Frontal cortex (tissue), 4 donors: Measurements from ENCODE around the gene DIAPH3. TPM values are rescaled to one million over a fixed set of nuclear protein-coding genes. Genes with fewer than 3 reads are reported as not detected.

ENCODE experiments used
- DNase-seq, 2 donors: peaks; one replicate each; pipeline ENCODE4 v3.0.0; 2012; ENCODE audit warnings: low spot score in 2 of 2
- FAIRE-seq: peaks from 2 replicates; lab custom pipeline; 2012; peaks lifted over from hg19 to GRCh38; lab: Jason Lieb, UNC
- total RNA-seq: library from RNA; depleted of rRNA; stranded (reverse); fragments of >200 nt; gene quantifications from one replicate; pipeline ENCODE4 v1.2.3, GENCODE V29; 2014
- donor health status: control.
- donor health status: control.
- donor health status: control.

Gene DIAPH3
- total RNA-seq, 1 donor from 2014 or later: 5.3 TPM

DNA sequence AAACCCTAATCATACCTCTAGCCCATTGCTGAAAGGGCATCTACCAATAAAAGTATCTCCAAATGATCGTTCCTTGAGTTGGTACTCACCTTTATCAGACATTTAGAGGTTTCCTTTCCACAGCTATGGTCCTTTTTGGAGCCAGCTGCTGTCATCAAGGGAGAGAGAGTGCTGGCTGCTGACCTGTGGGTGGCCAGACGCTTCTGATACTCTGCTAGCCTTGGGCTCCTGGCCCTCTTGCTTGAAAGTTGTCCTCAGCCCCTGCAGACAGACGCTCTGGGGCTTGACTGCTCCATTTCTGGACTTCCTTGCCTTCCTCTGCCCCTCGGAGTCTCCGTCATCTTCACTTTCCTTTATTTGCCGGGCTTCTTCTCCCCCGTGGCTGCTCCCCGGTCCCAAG is 499.1 kb downstream of the DIAPH3 start:
- FAIRE-seq: no peak
- no peak for DNase-seq

DNA sequence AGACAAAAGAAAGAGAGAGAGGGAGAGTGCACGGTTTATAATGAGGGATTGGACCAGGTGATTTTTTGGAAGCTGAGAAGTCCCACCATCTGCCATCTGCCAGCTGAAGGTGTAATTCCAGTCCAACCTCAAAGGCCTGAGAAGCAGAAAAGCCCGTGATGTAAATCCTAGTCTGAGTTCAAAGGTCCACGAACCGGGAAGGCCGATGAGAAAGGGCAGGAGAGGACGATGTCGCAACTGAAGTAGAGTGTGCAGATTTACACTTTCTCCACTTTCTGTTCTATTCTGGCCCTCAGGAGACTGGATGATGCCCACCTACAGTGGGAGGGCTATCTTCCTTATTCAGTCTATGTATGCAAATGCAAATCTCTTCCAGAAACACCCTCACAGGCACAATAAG is 500.0 kb downstream of the DIAPH3 start:
- DNase-seq: no peak
- FAIRE-seq: no peak

DNA sequence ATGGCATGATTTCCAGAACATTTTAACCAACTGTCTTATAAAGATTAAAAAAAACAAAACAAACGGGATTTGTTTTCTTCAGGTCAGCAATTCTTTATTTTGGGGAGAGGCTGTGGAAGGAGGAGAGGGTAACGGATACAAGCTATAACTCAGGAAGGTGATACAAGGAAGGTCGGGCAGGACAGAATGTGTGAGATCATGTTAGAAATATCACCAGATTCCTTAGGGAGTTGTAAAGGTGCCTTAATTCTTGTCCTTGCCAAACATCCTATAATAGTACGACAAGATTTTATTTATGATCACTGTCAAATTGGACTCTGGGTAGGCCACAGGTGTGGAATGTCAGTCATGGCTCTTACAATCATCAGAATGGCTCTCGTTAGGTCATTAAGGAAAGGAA is 503.1 kb downstream of the DIAPH3 start:
- FAIRE-seq (no peak), DNase-seq (no peak)

DNA sequence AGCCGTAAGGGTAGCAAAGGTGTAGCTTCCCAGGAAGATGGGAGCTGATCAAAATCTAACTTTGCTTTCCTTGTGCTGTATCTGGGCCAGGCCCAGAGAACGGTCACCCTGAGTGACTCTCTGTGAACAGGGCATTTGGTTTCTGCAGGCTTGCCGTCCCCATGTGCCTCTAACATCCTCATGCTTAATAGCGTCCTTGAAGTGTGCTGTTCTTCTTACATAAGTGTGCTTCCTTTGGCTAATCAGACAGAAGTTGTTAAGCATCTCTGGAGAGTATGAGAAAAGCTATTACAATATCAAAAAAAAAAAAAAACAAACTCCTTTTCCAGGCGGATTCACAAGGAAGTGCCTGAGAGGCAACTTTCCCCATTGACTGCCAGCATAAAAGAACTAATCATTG is 503.7 kb downstream of the DIAPH3 start:
- FAIRE-seq: no peak
- no peak for DNase-seq

DNA sequence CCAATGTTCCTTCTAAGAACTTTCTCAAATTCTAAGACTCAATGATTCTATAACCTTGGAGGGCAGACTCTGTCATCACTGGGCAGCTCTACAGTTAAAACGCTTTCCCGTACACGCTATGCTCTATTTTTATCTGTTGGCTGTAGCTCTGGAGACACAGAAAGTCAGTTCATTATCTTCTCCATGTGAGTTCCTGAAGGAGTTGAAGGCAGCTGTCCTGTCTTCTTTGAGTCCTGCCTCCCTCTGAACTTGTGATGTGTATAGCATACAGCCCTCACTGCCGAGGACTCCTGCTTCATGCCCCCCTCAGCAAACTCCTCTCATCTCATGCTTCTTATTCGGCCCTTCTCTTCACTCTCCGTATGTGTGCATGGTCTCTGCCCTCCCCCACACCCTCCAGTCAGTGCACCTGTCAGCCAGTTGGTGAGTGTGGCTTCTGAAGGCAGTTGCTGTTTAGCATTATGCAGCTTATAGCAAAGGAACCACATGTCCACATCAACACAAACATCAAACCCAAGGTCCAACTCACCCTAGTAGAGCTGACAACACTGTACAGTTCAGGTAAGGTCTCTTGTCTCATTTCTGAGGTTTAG is 504.9 kb downstream of the DIAPH3 start:
- FAIRE-seq: no peak
- no peak for DNase-seq

DNA sequence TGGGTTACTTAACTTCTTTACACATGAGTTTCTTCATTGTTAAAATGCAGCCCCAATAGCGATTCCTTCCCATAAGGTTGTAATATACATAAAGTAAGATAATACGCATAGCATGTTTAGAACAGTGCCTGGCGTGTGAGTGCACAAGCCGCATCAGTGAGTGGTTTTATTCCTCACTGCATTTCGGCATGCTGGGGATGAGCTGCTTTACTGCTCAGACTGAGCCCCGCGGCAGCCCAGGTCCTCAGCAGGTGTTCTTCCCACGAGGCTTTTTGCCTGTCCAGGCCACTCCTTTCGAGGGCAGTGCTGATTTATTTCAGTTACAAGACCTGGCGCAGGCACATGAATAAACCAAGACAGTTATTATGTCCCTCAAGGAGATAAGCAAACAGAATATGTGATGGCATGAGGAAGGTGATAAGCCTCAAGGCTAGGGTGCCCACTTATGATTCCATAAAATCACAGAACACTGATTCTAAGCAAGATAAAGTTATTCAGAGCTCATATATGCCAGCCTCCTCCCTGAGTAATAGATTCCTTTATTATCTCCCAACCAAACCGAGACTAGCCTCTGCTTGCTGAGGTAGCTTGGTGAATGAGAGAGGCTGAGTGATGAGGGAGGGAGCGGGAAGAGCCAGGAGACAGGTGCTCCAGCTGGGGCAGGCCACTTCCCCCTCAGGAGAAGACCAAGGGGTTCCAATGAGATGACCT is 505.5 kb downstream of the DIAPH3 start:
- no peak for FAIRE-seq
- DNase-seq: no peak

DNA sequence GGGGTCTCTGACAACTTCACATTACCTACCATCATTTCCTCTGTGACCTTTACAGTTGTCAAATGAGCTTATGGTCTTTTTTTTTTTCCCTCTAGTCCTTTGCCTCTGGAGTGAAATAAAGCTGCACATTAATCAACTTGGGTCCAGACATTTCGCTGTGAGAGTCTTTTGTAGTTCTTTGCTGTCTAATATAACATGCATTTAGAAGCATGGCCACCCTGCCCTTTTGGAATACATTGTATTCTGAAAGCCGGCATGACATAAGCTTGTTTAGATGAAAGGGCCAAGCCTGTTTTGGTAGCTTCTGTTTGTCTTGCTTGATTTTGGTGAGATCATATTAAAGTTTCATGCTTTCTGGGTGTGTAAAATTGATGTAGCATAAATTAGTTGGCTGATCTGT is 509.8 kb downstream of the DIAPH3 start:
- FAIRE-seq: no peak

DNA sequence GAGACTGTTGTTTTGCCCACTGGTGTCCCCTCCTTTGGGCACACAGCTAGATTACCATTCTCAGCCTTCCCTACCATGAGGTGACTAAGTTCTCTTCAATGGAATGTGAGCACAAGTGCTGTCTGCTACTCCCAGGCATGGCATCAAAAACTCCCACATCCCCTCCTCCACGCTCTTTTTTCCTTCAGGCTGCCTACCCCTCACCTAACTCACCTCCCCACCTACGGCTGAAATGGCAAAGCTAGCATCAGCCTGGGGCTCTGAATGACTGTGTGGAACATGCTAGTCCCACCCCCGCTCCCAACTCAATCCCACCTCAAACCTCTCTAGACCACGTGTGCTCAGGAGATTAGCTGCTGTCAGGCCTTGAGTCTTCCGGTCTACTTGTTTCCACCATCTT is 512.2 kb downstream of the DIAPH3 start:
- no peak for DNase-seq
- FAIRE-seq: no peak

More for the DNA sequence above, 509.8 kb downstream of the DIAPH3 start:
- DNase-seq: no peak

DNA sequence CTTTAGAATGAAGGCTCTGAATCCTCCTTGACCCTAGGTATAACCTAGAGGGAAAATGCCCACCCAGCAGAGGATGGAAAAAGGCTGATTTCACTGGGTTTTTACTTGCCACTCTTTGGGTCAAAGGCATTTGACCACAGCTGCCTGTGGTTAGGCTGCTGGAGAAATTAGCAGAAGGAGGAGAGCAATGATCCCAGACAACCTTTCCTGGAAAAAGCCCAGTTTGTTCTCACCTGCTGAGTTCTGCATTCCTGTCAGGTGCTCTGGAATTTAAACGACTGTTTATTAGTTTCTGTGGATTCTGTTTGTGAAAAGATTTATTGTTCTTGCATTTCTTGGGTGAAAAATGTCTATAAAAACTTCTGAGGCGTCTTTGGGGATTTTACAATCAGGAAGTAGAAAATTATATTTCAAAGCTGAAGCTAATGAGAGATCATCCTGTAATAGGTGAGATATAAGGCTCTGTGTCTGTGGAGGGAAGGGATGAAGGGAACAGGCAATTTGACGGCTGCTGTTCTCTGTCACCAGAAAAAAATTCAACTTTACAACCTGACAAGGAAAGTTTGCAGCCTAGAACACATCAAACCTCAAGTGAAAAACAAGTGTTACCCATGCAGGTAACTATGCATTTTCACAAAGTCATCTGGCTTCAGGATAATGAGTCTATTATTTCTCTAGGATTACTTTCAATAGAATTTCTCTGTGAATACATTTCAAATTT is 519.7 kb downstream of the DIAPH3 start:
- no peak for DNase-seq

DNA sequence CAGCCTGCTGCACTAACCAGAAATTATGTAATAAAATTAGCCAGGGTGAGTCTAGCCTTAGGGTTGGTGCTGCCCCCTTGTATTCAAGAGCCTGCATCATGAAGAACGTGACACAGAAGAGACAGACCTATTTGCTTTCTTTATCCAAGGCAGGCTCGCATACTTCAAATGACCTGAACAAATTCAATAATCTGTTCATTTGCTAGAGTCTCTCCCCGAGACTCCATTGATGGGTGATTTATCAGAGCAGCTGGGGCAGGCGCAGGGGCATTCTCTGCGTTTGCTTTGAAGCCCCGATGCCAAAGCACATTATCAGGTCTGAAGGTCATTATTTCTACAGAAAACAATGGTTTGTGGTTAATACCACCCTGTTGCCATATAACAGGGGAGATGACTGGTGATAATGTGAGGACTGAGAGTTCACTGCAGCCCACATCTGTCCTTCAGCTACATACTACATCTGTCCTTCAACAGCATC is 520.3 kb downstream of the DIAPH3 start:
- DNase-seq (no peak), FAIRE-seq (no peak)

More for the DNA sequence above, 519.7 kb downstream of the DIAPH3 start:
- no peak for FAIRE-seq

DNA sequence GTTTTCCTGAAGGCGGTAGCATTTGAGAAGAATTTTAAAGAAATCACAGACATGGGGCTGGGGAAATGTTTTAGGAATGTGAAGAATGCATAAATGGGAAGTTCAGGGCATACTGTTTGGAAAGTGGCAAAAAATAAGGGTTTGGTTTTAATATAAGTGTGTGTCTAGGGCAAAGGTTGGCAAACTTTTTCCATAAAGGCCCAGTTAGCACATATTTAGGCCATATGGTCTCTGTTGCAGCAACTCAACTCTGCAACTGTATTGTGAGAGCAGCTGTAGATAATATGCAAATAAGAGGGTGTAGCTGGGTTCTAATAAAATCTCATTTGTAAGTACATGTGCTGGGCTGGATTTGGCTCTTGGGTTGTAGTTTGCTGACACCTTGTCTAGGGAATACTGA is 521.9 kb downstream of the DIAPH3 start:
- no peak for DNase-seq
- FAIRE-seq: no peak

DNA sequence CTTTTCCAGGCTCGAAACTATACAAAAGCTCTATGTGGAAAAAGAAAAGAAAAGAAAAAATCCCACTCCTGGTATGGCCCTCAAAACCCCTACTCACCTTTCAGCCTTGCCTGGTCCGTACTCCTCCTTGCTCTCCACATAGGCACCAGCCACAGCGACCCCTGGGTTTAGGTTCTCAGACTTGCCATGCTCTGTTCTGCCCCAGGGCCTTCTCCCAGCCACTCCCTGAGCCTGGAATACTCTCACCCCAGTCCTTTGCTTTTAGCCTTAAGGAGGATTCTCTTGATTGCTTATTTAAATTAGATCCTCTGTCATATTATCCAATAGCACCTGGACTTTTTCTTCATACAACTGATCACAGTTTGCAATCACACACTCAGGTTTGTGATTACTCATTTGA is 522.5 kb downstream of the DIAPH3 start:
- DNase-seq: no peak
- FAIRE-seq: no peak

DNA sequence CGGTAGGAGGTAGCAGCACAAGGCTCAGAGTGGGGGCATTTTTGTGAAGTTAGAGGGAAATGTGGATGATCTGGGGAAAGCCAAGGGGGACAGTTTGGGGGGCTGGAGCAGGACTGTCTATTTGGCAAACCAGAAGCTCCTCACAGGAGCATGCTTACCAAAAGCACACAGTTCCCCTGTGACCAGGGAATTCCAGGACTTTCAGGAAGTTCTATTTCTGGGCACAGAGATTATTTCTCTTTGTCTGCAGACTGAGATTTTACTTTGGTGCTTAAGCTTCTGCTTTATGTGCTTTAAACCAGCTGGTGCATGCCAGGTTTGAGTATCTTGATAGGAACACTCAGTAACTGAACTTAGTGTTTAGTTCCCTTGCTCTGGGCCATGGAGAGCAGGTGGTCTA is 525.3 kb downstream of the DIAPH3 start:
- no peak for FAIRE-seq

DNA sequence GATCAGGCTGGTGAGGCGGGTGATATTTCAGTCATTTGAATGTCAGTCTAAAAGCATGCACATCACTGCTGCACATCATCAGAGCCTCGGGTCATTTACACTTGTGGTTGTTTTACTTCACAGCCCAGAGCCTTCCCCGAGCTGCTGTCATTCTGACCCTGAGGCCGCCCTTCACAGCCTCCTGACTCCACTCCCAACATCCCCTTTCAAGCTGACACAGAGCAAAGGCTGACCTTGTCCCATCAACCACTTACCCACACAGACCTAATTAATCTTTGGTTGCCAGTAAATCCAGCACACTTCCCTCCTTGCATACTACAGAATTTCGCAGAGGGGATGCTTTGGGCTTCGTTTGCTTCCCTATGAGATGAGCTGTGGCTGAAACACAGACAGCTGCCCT is 528.1 kb downstream of the DIAPH3 start:
- FAIRE-seq: no peak
- no peak for DNase-seq

More for the DNA sequence above, 525.3 kb downstream of the DIAPH3 start:
- no peak for DNase-seq

DNA sequence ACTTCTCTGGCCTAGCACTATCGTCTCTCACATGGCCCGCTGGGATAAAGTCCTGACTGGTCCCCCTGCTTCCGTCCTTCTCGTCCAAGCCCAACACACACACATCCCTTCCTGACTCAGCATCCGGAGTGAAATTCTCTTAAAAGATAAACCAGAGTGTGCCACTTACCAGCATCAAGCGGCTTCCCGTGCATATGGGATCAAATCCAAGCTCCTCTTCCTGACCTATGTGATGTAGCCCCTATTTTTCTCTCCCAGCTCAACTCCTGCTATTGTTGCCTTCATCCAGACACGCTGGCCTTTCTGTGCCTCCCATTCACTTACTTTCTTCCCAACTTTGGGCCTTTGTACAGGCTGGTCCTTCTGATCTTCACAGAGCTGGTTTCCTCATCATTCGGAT is 530.4 kb downstream of the DIAPH3 start:
- DNase-seq (no peak), FAIRE-seq (no peak)

DNA sequence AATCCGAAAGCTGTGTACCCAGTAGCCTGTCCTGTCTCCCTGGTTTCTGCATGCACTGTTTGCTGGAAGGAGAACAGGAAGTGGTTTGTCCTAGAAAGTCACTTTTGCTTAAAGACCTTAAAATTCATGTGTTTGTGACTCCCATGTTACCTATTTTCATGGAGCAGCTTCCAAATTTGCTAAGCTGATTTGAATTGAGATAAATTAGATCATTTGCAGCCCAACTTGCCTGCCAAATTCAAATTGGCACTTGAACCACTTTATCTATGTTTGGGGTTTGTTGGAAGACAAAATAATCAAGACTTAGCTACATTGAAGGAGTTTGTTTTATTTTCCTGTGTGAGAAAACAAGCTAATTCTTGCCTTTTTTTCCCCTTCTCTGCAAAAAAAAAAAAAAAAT is 532.5 kb downstream of the DIAPH3 start:
- DNase-seq: no peak

DNA sequence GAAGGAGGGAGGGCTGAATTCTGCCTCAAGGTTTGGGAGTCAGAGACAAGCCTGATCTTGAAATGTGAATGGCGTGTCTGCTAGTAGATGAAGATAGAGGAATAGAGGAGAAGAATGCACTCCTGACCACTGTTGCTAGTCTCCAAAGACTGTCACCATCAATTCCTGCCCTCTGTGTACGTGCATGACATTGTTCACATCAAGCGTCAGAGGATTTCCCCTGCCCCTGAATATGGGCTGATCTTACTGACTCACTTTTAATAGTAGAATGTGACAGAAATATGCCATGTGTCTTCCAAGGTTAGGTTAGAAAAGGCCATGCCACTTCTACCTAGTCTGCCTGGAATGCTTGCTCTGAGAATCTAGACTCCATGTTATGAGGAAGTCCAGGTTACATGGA is 538.6 kb downstream of the DIAPH3 start:
- FAIRE-seq: no peak
- no peak for DNase-seq

More for the DNA sequence above, 532.5 kb downstream of the DIAPH3 start:
- FAIRE-seq: no peak

DNA sequence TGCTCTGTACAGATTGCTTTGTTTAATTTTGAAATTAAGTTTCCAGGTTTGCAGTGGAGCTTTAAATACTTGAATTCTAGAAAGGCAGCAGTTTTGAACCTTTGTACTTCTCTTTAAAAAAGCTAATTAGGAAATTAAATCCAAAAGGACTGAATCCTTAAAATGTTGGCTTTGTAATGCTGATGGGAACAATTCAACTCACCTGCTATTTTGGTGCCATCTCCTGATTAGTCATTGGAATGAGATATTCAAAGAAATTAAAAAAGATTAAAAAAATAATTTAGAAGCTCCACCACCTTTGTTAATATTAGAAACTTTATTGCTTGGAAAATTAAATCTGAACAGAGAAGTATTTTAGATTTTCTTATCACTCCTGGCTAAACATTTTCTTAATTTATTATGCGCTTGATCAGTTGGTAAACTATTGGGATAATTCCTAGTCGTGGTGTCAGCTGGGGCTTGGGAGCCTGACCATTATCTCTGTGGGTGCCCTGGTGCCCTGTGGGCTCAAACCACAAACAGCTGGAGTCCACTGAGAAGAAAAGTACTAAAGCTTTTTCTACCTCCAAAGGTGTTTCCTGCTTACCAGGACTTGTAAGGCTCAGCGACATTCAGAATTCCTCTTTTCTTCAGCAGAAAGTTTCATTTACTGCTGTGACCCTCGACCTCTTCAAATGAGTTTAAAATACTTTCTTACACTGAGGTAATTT is 540.4 kb downstream of the DIAPH3 start:
- FAIRE-seq (no peak), DNase-seq (no peak)

DNA sequence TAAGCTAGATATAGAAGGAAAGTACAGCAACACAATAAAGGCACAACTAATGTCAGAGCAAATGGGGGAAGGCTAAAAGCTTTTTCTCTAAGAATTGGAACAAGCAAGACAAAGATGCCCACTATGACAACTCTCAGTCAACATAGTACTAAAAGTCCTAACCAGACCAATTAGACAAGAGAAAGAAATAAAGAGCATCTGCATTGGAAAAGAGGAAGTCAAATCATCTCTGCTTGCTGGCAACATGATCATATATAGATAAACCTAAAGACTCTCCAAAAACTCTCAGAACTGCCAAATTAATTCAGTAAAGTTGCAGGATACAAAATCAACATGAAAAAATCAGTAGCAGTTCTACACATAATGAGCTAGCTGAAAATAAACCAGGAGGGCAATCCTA is 542.0 kb downstream of the DIAPH3 start:
- DNase-seq (no peak), FAIRE-seq (no peak)
